ENCODE data around the gene UTP3. TPM values are rescaled to one million over a fixed set of nuclear protein-coding genes. Genes with fewer than 3 reads are reported as not detected.

UTP3 gene
- total and polyA plus RNA-seq, 4 donors, result 6.5 to 12.8 (median 10.9) TPM

GRCh38 chr4:70714079-70714887 is 26.0 kb downstream of the UTP3 start:
- 67% methylated on average over 5 of the region's 5 CpGs for WGBS
- DNase-seq (ENCODE audit: low spot score), result no peak
- no peak overlapping the region for H3K4me3 ChIP-seq (ENCODE audit: low read depth in 1 of 3, low read length in 3 of 3)

More at GRCh38 chr4:70714079-70714887, 26.0 kb downstream of the UTP3 start:
- H3K9ac ChIP-seq (ENCODE audit: low read depth in 1 of 2, low read length in 2 of 2), result peak overlapping the region in 1 of 2 donors; percentile 32
- H3K36me3 ChIP-seq (ENCODE audit: control insufficient read depth in 4 of 4, insufficient read depth in 3 of 4, low read depth in 1 of 4, low read length in 3 of 4), result no peaks in the 10 kb centered on the region
- peak overlapping the region; percentile 77 to 89 for H3K27ac ChIP-seq (ENCODE audit: low read depth in 1 of 2, low read length in 2 of 2)
- peak; percentile 75 to 81 for TF ChIP-seq JUND (IDR thresholded peaks at IDR 0.05)
- TF ChIP-seq, protein P1, sequence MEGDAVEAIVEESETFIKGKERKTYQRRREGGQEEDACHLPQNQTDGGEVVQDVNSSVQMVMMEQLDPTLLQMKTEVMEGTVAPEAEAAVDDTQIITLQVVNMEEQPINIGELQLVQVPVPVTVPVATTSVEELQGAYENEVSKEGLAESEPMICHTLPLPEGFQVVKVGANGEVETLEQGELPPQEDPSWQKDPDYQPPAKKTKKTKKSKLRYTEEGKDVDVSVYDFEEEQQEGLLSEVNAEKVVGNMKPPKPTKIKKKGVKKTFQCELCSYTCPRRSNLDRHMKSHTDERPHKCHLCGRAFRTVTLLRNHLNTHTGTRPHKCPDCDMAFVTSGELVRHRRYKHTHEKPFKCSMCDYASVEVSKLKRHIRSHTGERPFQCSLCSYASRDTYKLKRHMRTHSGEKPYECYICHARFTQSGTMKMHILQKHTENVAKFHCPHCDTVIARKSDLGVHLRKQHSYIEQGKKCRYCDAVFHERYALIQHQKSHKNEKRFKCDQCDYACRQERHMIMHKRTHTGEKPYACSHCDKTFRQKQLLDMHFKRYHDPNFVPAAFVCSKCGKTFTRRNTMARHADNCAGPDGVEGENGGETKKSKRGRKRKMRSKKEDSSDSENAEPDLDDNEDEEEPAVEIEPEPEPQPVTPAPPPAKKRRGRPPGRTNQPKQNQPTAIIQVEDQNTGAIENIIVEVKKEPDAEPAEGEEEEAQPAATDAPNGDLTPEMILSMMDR (IDR thresholded peaks at IDR 0.05; ENCODE audit: low read depth, low read length, missing input control), result no peak
- peak; percentile 73 to 74 for TF ChIP-seq RXRA (IDR thresholded peaks at IDR 0.05)
- peak; percentile 70 for TF ChIP-seq YY1 (IDR thresholded peaks at IDR 0.05)
- TF ChIP-seq MAX (IDR thresholded peaks at IDR 0.05), result peak; percentile 88
- peak; percentile 98 for TF ChIP-seq HNF4A (conservative IDR thresholded peaks at IDR 0.05)
- TF ChIP-seq RAD21 (IDR thresholded peaks at IDR 0.05), result peak in 1 of 2 donors; percentile 45
- TF ChIP-seq, protein P2, sequence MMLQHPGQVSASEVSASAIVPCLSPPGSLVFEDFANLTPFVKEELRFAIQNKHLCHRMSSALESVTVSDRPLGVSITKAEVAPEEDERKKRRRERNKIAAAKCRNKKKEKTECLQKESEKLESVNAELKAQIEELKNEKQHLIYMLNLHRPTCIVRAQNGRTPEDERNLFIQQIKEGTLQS (IDR thresholded peaks at IDR 0.05), result peak; percentile 96
- TF ChIP-seq HNF4G (IDR thresholded peaks at IDR 0.05), result peak; percentile 92
- TF ChIP-seq NR2F2 (IDR thresholded peaks at IDR 0.05), result no peak
- TF ChIP-seq GABPA (IDR thresholded peaks at IDR 0.05 in 1 of 2, conservative IDR thresholded peaks at IDR 0.05 in 1 of 2), result peak in 1 of 2 donors; percentile 43
- TF ChIP-seq SP1 (IDR thresholded peaks at IDR 0.05), result peak; percentile 80
- no peak for TF ChIP-seq TAF1 (conservative IDR thresholded peaks at IDR 0.05)
- TF ChIP-seq EGR1 (IDR thresholded peaks at IDR 0.05; ENCODE audit: low read depth in 2 of 2), result peak in 1 of 2 donors; percentile 33
- TF ChIP-seq ZBTB33 (IDR thresholded peaks at IDR 0.05), result peak; percentile 50
- TF ChIP-seq FOXA1 (IDR thresholded peaks at IDR 0.05), result no peak
- TF ChIP-seq FOXA2 (IDR thresholded peaks at IDR 0.05), result peak; percentile 58
- TF ChIP-seq, protein P3, sequence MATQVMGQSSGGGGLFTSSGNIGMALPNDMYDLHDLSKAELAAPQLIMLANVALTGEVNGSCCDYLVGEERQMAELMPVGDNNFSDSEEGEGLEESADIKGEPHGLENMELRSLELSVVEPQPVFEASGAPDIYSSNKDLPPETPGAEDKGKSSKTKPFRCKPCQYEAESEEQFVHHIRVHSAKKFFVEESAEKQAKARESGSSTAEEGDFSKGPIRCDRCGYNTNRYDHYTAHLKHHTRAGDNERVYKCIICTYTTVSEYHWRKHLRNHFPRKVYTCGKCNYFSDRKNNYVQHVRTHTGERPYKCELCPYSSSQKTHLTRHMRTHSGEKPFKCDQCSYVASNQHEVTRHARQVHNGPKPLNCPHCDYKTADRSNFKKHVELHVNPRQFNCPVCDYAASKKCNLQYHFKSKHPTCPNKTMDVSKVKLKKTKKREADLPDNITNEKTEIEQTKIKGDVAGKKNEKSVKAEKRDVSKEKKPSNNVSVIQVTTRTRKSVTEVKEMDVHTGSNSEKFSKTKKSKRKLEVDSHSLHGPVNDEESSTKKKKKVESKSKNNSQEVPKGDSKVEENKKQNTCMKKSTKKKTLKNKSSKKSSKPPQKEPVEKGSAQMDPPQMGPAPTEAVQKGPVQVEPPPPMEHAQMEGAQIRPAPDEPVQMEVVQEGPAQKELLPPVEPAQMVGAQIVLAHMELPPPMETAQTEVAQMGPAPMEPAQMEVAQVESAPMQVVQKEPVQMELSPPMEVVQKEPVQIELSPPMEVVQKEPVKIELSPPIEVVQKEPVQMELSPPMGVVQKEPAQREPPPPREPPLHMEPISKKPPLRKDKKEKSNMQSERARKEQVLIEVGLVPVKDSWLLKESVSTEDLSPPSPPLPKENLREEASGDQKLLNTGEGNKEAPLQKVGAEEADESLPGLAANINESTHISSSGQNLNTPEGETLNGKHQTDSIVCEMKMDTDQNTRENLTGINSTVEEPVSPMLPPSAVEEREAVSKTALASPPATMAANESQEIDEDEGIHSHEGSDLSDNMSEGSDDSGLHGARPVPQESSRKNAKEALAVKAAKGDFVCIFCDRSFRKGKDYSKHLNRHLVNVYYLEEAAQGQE (IDR thresholded peaks at IDR 0.05), result peak; percentile 64
- H3K9me3 ChIP-seq (ENCODE audit: control insufficient read depth in 4 of 4, low read length in 3 of 4), result no peaks in the 10 kb centered on the region
- no peaks in the 10 kb centered on the region for H3K27me3 ChIP-seq (ENCODE audit: control insufficient read depth in 4 of 4, insufficient read depth in 4 of 4, low read length in 3 of 4)
- peaks cover 4 to 41% (median 26%) of the 10 kb centered on the region in 4 donors for H3K4me1 ChIP-seq (ENCODE audit: control insufficient read depth in 4 of 4, insufficient read depth in 4 of 4, low read length in 3 of 4)
